GM18519 (cell line): ENCODE results near the gene ABHD17B.

Experiments
- ATAC-seq: cut with Tn5 transposase; IDR thresholded peaks from one replicate; pipeline ENCODE4 v1.9.1; 2021; ENCODE audit warnings: mild to moderate bottlenecking, moderate library complexity; ENCODE audit not compliant: unreplicated experiment, low FRiP score

Gene ABHD17B

GRCh38 chr9:71879644-71880174 lies 31.3 kb downstream of the ABHD17B start:
- ATAC-seq = no peak

DNA sequence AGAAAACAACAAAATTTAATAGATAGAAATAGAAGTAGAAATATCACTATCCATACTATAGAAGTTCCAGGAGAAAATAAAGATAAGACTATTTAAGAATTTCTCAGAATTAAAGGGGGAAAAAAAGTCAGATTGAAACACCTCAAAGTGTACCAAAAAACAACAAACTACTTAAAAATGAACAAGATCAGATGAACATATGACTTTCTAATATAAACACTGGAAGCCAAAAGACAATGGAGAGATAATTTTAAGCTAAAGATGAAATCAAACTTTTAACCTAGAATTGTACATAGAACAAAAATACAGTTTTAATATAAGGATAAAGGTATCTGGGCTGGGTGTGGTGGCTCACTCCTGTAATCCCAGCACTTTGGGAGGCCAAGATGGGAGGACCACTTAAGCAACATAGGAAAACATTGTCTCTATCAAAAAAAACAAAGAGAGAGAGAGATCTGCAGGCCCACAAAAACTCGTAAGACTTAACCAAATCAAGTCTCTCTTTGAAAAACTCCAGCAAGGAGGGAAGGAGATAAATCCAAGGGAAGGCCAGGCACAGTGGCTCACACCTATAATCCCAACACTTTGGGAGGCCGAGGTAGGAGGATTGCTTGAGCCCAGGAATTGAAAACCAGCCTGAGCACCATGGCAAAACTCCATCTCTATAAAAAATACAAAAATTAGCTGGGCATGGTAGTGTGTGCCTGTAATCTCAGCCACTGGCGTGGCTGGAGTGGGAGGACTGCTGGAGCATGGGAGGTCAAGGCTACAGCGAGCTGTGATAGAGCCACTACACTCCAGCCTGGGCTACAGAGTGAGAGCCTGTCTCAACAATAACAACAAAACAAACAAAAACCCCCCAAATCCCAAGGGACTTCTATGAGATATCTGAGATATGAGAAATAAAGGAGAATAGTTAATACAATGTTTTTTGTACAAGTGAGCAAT lies 32.4 kb downstream of the ABHD17B start:
- no peak for ATAC-seq

DNA sequence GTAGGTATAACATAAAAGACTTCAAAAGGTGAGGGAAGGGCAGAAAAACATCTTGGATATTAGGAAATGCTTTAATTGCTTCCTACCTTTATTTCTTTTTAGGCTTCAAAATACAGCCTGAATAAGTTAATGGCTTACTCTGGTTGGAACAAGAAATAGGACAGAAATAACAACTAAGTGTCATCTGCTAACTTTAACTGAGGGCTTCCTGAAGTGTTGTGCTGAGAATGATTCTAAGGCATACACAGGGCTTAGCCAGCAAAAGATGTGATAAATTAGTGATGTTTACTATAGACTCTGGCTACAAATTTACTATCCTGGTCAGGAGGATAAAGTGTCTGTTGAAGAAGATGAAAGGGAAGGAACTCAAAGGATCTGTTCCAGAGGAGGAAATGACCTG lies 34.2 kb downstream of the ABHD17B start:
- no peak for ATAC-seq

- ATAC-seq = no peak
Observed at GRCh38 chr9:71876106-71876505, 34.9 kb downstream of the ABHD17B start.

- ATAC-seq = no peak
Observed at GRCh38 chr9:71875345-71875744, 35.6 kb downstream of the ABHD17B start.

GRCh38 chr9:71863631-71864030 lies 47.4 kb downstream of the ABHD17B start:
- no peak for ATAC-seq

GRCh38 chr9:71861618-71862017 lies 49.4 kb downstream of the ABHD17B start:
- no peak for ATAC-seq

DNA sequence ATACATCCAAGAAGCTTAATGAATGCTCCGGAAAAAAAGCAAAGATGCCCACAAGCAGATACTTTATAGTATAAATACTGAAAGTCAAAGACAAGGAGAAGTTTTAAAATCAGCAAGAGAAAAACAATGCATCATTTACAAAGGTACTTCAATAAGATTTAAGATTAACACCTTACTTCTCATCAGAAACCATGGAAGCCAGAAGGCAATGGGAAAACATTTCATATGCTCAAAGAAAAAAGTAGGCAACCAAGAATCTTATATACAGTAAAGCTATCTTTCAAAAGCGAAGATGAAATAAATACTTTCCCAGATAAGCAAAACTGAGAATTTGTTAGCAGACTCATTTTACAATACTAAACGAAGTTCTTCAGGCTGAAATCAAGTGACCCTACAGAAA lies 51.1 kb downstream of the ABHD17B start:
- ATAC-seq = no peak

GRCh38 chr9:71858812-71859211 lies 52.2 kb downstream of the ABHD17B start:
- peak; percentile 72 for ATAC-seq

GRCh38 chr9:71858102-71858798 lies 52.7 kb downstream of the ABHD17B start:
- ATAC-seq = no peak

DNA sequence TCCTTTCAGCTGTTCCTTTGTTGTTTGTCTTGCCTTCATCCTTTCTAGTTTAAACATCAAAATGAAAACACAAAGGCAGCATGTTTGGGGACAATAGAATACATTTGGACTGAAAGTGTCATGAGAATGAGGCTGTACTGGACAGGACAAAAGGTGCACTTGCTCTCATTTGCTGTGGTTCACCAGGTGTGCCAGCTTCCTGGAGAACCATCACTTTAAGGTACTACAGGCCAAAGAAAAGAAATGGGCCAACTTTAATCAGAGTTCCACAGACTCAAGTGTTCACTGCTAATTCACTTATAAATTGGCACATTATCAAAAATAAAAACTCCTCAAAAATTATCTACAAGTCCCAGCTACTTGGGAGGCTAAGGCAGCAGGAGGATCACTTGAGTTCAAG lies 53.8 kb downstream of the ABHD17B start:
- no peak for ATAC-seq

DNA sequence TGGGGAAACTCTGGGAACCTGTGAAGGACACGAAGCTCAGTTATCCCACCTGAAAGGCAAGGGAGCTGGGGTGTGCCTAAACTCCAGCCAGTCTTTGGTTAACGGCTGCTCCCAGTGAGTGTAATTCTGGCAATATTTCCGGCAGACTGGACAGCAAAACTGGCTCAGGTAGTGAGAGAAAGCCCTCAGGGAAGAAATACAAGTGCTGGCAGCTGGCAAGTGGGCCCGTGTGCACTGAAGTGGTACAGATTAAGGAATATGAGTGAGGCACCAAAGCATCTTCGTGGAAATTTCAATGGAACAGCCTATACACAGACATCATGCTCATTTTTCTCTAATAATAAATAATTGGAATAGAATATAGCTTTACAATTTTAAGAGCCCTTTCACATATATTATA lies 56.2 kb downstream of the ABHD17B start:
- no peak for ATAC-seq

DNA sequence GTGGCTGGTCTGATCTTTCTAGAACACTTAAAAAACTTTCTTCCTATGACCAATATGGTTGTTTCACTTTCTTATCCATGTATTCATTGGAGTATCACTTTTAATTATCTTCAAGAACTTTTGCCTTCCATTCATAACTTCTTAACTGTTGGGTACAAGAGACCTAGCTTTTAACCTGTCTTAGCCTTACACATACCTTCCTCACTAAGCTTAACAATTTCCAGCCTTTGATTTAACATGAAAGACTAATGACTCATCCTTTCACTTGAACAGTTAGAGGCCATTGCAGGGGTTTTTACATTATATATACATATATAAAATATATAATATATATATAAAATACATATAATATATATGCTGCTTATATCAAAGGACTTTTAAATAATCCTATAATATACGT lies 57.9 kb downstream of the ABHD17B start:
- no peak for ATAC-seq

- ATAC-seq = no peak
Observed at GRCh38 chr9:71850996-71851395, 60.0 kb downstream of the ABHD17B start.

DNA sequence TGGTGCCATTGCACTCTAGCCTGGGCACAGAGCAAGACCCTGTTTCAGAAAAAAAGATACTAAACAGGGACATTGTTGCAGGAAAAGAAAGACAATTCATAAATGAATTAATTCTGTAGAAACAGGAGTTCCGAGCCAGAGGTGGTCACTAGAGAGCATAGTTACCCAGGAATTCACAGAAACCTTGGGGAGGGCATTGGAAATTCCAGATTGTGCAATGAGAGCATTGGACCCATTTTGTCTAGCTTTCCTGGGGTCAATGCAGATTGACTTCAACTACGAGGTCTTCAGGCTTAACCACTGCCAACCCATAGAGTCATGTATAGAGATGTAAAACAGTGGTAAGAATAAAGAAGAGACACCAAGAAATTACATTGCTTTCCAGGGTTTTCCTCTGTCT lies 63.1 kb downstream of the ABHD17B start:
- no peak for ATAC-seq

GRCh38 chr9:71844808-71845207 lies 66.2 kb downstream of the ABHD17B start:
- ATAC-seq = no peak

DNA sequence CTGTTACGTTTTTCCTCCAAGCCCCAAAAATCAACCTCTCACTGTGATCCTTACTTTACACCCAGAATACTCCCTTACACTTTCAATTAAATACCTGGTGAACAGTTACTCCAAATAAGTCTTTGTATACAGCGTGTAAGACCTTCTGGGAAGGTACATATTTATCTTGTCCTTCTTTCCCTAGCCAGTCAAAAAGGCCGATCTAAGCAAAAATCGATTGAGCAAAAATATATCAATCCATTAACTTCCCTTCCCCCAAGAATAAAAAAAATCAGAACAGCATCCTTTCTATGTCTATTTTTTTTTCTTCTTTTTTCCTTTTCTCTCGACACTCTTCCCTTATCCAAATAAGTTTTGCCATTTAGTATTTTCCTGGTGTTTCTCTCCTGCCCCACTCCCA lies 71.3 kb downstream of the ABHD17B start:
- ATAC-seq = no peak

GRCh38 chr9:71835596-71835995 lies 75.4 kb downstream of the ABHD17B start:
- ATAC-seq = no peak

DNA sequence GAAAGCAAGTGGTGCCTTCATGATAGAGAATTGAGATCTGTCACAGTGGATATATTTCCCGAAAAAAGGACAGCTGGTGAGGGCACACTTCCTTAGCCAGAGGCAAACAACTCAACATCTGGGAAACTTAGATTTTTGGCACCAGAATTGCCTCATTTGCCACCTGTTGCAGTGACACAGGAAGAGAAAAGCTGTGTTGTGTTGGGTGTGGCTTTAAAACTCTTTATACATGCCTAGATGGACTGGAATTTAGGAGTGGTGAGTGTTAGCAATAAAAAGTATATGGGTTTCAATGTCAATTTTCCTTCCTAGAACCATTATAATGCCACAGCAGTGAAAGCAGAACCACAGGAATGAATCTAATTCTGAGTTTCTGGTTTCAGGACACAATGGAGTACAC lies 80.1 kb downstream of the ABHD17B start:
- no peak for ATAC-seq

DNA sequence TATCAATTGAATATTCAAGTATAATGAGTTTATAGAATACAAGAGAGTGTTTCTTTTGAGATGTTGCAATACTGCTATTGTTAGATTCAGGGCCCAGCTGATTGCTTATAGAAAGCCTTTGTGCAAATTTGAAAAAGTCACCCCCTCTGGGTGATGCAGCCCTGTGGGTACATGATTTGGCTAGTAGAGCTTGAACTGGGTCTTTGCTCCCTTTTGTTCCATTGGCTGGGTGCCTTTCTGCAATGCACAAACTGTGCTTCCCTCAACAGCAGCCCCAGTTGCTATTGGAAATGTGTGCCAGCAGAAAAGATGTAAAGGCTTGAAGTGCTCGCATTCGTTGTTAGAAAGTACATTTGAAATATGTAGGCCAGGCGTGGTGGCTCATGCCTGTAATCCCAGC lies 80.8 kb downstream of the ABHD17B start:
- no peak for ATAC-seq

GRCh38 chr9:71826279-71826678 lies 84.7 kb downstream of the ABHD17B start:
- ATAC-seq = no peak

- no peak for ATAC-seq
Observed at GRCh38 chr9:71824257-71824656, 86.7 kb downstream of the ABHD17B start.
